Activated CD8-positive, alpha-beta T cell treated with anti-CD3 and anti-CD28 coated beads for 36 hours (primary cell): Measurements from ENCODE around the gene TCF7L1. TPM values are rescaled to one million over a fixed set of nuclear protein-coding genes. Genes with fewer than 3 reads are reported as not detected.

Experiments
- ATAC-seq: fragments of 200-7000 bp; cut with Tn5 transposase; one replicate; pipeline ENCODE4 v1.10.0; 2021; ENCODE audit warnings: mild to moderate bottlenecking, moderate library complexity
- CTCF ChIA-PET: fragments of 350-600 bp; sonication (Branson Sonifier 250); formaldehyde crosslinking; loops from one replicate; lab custom pipeline; 2021; ENCODE audit warnings: antibody characterized with exemption; lab: Charles Lee
- POLR2A ChIA-PET: fragments of 350-600 bp; sonication (Branson Sonifier 250); formaldehyde crosslinking; loops from one replicate; lab custom pipeline; 2021; ENCODE audit warnings: antibody characterized with exemption; lab: Charles Lee
- DNase-seq: peaks from one replicate; pipeline ENCODE4 v3.0.0-alpha.2; 2020
- H3K27ac Mint-ChIP-seq: one replicate; pipeline ENCODE4 v1.8.0; 2021; ENCODE audit warnings: mild to moderate bottlenecking, mixed read lengths
- H3K27me3 Mint-ChIP-seq: one replicate; pipeline ENCODE4 v1.8.0; 2021; ENCODE audit warnings: mixed read lengths
- H3K36me3 Mint-ChIP-seq: one replicate; pipeline ENCODE4 v1.8.0; 2021; ENCODE audit warnings: low read depth, mixed read lengths
- H3K4me1 Mint-ChIP-seq: one replicate; pipeline ENCODE4 v1.8.0; 2021; ENCODE audit warnings: low read depth, mixed read lengths
- H3K4me3 Mint-ChIP-seq: one replicate; pipeline ENCODE4 v1.8.0; 2021; ENCODE audit warnings: mild to moderate bottlenecking, moderate library complexity, mixed read lengths
- H3K9me3 Mint-ChIP-seq: one replicate; pipeline ENCODE4 v1.8.0; 2021; ENCODE audit warnings: mixed read lengths
- intact Hi-C: fragments of 100-400 bp; cut with micrococcal nuclease; formaldehyde crosslinking; loops from one replicate; pipeline ENCODE4 v1.10.0; 2022
- total RNA-seq, 2 experiments: library from RNA; stranded (reverse); gene quantifications; one replicate each; pipeline ENCODE4 v1.2.3, GENCODE V29; 2021
- TF ChIP-seq, protein P1 (sequence below): fragments of 200-600 bp; IDR thresholded peaks from one replicate; pipeline ENCODE4 v1.8.0; 2022; ENCODE audit warnings: antibody characterized with exemption, mild to moderate bottlenecking

Gene TCF7L1
- total RNA-seq, 2 experiments from 2014 or later = not detected

DNA sequence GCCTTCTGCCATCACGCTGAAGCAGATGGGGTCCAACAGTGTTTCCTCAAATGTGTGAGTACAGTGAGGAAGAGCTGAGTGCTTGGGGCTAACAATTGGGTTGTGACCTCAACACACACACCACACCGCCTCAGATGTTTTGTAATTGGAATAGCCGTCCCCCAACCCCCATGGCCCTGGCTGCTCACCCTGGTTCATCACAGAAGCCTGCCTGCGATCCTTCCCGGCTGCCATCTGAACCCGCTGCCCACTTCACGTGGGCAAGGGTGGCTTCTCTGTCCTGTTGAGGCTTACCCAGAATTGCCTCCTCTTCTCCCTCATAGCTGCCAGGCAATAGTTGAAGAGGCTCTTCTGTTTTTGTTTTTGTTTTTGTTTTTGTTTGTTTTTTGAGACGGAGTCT lies 150.4 kb downstream of the TCF7L1 start:
- Mint-ChIP-seq H3K9me3 (no peaks in the 10 kb centered on the region), H3K4me3 (no peak overlapping the region), H3K36me3 (no peaks in the 10 kb centered on the region), H3K4me1 (peaks cover 10% of the 10 kb centered on the region), H3K27ac (no peak overlapping the region), H3K27me3 (no peaks in the 10 kb centered on the region)
- DNase-seq = no peak
- CTCF ChIA-PET = interaction anchor here (1.6 to 6.4 kb wide), 5 partner anchors 12 to 268 kb away, joined by 7 to 64 read pairs (median 36); no protein-coding TSS in a partner anchor
- ATAC-seq = no peak
- intact Hi-C loops = no loop called here
- TF ChIP-seq, protein P1, sequence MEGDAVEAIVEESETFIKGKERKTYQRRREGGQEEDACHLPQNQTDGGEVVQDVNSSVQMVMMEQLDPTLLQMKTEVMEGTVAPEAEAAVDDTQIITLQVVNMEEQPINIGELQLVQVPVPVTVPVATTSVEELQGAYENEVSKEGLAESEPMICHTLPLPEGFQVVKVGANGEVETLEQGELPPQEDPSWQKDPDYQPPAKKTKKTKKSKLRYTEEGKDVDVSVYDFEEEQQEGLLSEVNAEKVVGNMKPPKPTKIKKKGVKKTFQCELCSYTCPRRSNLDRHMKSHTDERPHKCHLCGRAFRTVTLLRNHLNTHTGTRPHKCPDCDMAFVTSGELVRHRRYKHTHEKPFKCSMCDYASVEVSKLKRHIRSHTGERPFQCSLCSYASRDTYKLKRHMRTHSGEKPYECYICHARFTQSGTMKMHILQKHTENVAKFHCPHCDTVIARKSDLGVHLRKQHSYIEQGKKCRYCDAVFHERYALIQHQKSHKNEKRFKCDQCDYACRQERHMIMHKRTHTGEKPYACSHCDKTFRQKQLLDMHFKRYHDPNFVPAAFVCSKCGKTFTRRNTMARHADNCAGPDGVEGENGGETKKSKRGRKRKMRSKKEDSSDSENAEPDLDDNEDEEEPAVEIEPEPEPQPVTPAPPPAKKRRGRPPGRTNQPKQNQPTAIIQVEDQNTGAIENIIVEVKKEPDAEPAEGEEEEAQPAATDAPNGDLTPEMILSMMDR = no peak
- POLR2A ChIA-PET = no interaction called here

DNA sequence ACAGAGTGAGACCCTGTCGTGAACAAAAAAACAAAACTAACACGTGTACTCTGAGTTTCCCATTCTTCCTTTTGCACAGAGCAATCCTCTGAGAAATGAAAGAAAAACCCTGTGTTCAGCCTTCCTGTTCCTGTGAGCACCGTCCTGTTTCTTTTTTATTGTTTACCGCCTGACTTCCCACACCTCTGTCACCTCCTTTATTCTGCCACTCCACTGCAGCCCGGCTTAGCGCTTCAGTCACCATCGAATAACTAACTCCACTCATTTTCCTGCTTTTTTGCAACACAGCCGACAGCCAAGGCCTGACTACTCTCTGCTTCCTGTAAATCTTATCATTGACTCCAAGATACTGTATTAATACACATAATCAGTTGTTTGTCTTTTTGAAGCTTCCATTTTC lies 153.7 kb downstream of the TCF7L1 start:
- TF ChIP-seq, protein P1 = no peak
- no peak for ATAC-seq
- no peaks in the 10 kb centered on the region for H3K36me3 Mint-ChIP-seq
- peak overlapping the region; percentile 6 for H3K4me3 Mint-ChIP-seq
- peak overlapping the region; percentile 27 for H3K27ac Mint-ChIP-seq
- ChIA-PET CTCF (interaction anchor here (1.7 to 6.4 kb wide), 6 partner anchors 11 to 253 kb away, joined by 6 to 64 read pairs (median 20); no protein-coding TSS in a partner anchor), POLR2A (interaction anchor here (1.0 kb wide), 1 partner anchor 10 kb away, joined by 3 read pairs; no protein-coding TSS in a partner anchor)
- H3K4me1 Mint-ChIP-seq = peaks cover 24% of the 10 kb centered on the region
- no peak for DNase-seq
- H3K27me3 Mint-ChIP-seq = no peaks in the 10 kb centered on the region
- intact Hi-C loops = loop anchor here (5.0 kb wide), 1 partner anchor 220 kb away; no protein-coding TSS in a partner anchor
- H3K9me3 Mint-ChIP-seq = no peaks in the 10 kb centered on the region

DNA sequence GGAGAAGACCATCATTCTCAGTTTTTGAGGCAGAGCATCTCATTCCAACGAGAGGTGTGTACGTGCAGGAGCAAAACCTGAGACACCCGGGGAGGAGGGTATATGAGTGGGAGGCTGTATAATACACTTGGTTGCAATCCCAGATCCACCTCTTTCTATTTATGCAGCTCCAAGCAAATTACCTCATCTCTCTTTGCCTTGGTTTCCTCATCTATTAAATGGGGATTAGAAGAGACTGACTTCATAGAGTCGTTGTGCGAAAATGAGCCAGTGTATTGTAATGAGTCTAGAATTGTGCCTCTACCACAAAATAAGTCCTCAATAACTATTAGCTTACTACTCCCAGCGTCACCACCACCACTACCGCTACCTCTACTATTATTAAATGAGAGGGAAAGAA lies 154.5 kb downstream of the TCF7L1 start:
- Mint-ChIP-seq H3K36me3 (no peaks in the 10 kb centered on the region), H3K4me3 (no peak overlapping the region), H3K4me1 (peaks cover 24% of the 10 kb centered on the region), H3K27me3 (no peaks in the 10 kb centered on the region), H3K9me3 (no peaks in the 10 kb centered on the region), H3K27ac (no peak overlapping the region)
- ATAC-seq = no peak
- CTCF ChIA-PET = interaction anchor here (0.7 to 6.4 kb wide), 6 partner anchors 11 to 221 kb away, joined by 4 to 64 read pairs (median 19); no protein-coding TSS in a partner anchor
- no peak for DNase-seq
- POLR2A ChIA-PET = interaction anchor here (1.0 kb wide), 2 partner anchors 10 to 256 kb away, joined by 3 read pairs; no protein-coding TSS in a partner anchor
- intact Hi-C loops = loop anchor here (5.0 kb wide), 1 partner anchor 220 kb away; no protein-coding TSS in a partner anchor
- TF ChIP-seq, protein P1 = no peak

DNA sequence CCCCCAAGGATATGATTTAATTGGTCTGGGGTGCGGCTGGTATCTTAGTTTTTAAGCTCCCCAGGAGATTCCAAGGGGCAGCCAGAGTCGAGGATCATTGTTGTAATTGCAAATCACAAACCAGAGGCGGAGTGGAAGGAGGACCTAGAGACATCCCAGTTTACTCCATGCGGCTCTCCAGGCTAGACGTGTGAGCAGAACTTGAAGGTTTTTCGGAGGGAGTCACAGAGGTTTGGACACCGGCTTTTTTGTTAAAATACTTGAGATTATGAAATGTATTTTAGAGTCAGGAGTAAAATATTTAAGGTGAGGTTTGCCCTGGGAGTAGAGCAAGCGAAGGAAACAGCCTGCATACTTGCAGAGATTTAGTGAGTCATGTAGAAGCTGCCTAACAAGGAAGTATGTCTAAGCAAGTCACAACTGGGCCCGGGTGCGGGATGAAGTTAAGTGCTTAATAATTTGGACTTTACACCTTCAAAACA lies 155.1 kb downstream of the TCF7L1 start:
- ChIA-PET POLR2A (interaction anchor here (0.7 to 1.0 kb wide), 2 partner anchors 256 to 409 kb away, joined by 3 read pairs; no protein-coding TSS in a partner anchor), CTCF (interaction anchor here (0.7 to 6.4 kb wide), 5 partner anchors 10 to 221 kb away, joined by 4 to 64 read pairs (median 6); no protein-coding TSS in a partner anchor)
- no peaks in the 10 kb centered on the region for H3K36me3 Mint-ChIP-seq
- no peak for ATAC-seq
- peaks cover 24% of the 10 kb centered on the region for H3K4me1 Mint-ChIP-seq
- intact Hi-C loops = loop anchor here (5.0 kb wide), 1 partner anchor 221 kb away; no protein-coding TSS in a partner anchor
- no peak overlapping the region for H3K27ac Mint-ChIP-seq
- DNase-seq = no peak
- no peak overlapping the region for H3K4me3 Mint-ChIP-seq
- TF ChIP-seq, protein P1 = no peak
- no peaks in the 10 kb centered on the region for H3K9me3 Mint-ChIP-seq
- H3K27me3 Mint-ChIP-seq = no peaks in the 10 kb centered on the region
